Measurements from ENCODE around the gene MEF2C. TPM values are rescaled to one million over a fixed set of nuclear protein-coding genes. Genes with fewer than 3 reads are reported as not detected.

Gene MEF2C
- total RNA-seq, 1 experiment from 2014 or later, result 171 TPM

DNA sequence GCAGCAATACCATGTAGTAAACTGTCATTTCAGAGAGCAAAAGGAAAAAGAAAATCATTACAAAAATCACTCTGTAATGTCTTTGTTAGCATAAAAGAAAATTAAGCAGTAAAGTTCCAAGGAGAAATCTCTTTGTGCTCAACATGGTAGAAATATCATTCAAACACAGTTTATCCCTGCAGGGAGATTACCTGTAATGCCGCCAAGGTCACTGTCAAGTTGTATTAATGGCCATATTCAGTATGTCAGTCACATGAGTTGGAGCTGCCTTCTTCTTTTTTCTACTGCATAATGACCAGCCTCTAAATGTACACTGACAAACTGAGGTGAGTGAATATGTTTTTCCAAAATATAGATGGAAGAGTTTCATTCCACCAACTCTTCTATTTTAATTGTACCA, 36.5 kb downstream of the MEF2C start:
- peaks cover 76% of the 10 kb centered on the region for H3K4me1 ChIP-seq (ENCODE audit: low read length)
- no peaks in the 10 kb centered on the region for H3K9me3 ChIP-seq (ENCODE audit: low read length)
- H3K27me3 ChIP-seq (ENCODE audit: low read length), result no peaks in the 10 kb centered on the region
- H3K27ac ChIP-seq (ENCODE audit: low read length), result peak overlapping the region; percentile 61
- H3K36me3 ChIP-seq (ENCODE audit: insufficient read depth, low read length), result no peaks in the 10 kb centered on the region; the same call in 1 of the 2 replicates
- no peaks in the 10 kb centered on the region for H4K20me1 ChIP-seq (ENCODE audit: insufficient read depth, low read depth, low read length)
- H3K4me3 ChIP-seq (ENCODE audit: low read length), result no peak overlapping the region
- H3K9ac ChIP-seq (ENCODE audit: low read length), result no peak overlapping the region
- DNase-seq, result no peak
- peaks cover 94% of the 10 kb centered on the region for H3K79me2 ChIP-seq (ENCODE audit: low read length)
- H3K4me2 ChIP-seq (ENCODE audit: low read depth, low read length, poor library complexity, severe bottlenecking), result peak overlapping the region; percentile 58
- no peaks in the 10 kb centered on the region for H3K9me2 ChIP-seq (replicated peaks; ENCODE audit: insufficient read depth, low read length)
- no peak overlapping the region for H2AFZ ChIP-seq (ENCODE audit: low read length)

GRCh38 chr5:88845081-88845697, 37.8 kb downstream of the MEF2C start:
- Histone ChIP-seq H3K79me2 (ENCODE audit: low read length) (peaks cover 94% of the 10 kb centered on the region), H3K9me3 (ENCODE audit: low read length) (no peaks in the 10 kb centered on the region), H3K27me3 (ENCODE audit: low read length) (no peaks in the 10 kb centered on the region), H4K20me1 (ENCODE audit: insufficient read depth, low read depth, low read length) (no peaks in the 10 kb centered on the region), H3K36me3 (ENCODE audit: insufficient read depth, low read length) (no peaks in the 10 kb centered on the region; the same call in 1 of the 2 replicates), H3K4me3 (ENCODE audit: low read length) (0 out of 2 replicates have a peak overlapping the region, but pooled peaks have one; percentile 8), H3K4me1 (ENCODE audit: low read length) (peaks cover 82% of the 10 kb centered on the region), H3K4me2 (ENCODE audit: low read depth, low read length, poor library complexity, severe bottlenecking) (no peak overlapping the region), H3K27ac (ENCODE audit: low read length) (0 out of 2 replicates have a peak overlapping the region, but pooled peaks have one; percentile 15), H2AFZ (ENCODE audit: low read length) (no peak overlapping the region), H3K9ac (ENCODE audit: low read length) (no peak overlapping the region), H3K9me2 (replicated peaks; ENCODE audit: insufficient read depth, low read length) (no peaks in the 10 kb centered on the region)
- DNase-seq, result no peak

- Histone ChIP-seq H3K9me3 (ENCODE audit: low read length) (no peaks in the 10 kb centered on the region), H2AFZ (ENCODE audit: low read length) (no peak overlapping the region), H3K27me3 (ENCODE audit: low read length) (no peaks in the 10 kb centered on the region), H3K4me1 (ENCODE audit: low read length) (peaks cover 96% of the 10 kb centered on the region), H3K9ac (ENCODE audit: low read length) (no peak overlapping the region), H3K9me2 (replicated peaks; ENCODE audit: insufficient read depth, low read length) (no peaks in the 10 kb centered on the region), H3K27ac (ENCODE audit: low read length) (peak overlapping the region; percentile 65), H3K4me2 (ENCODE audit: low read depth, low read length, poor library complexity, severe bottlenecking) (peak overlapping the region; percentile 53), H3K79me2 (ENCODE audit: low read length) (peaks cover 96% of the 10 kb centered on the region), H3K36me3 (ENCODE audit: insufficient read depth, low read length) (no peaks in the 10 kb centered on the region), H4K20me1 (ENCODE audit: insufficient read depth, low read depth, low read length) (no peaks in the 10 kb centered on the region), H3K4me3 (ENCODE audit: low read length) (no peak overlapping the region)
- peak; percentile 67 for DNase-seq
These were observed 40.2 kb downstream of the MEF2C start for GRCh38 chr5:88842784-88843183.

GRCh38 chr5:88841212-88841611, 41.8 kb downstream of the MEF2C start:
- peaks cover 96% of the 10 kb centered on the region for H3K4me1 ChIP-seq (ENCODE audit: low read length)
- no peak for DNase-seq
- no peaks in the 10 kb centered on the region for H4K20me1 ChIP-seq (ENCODE audit: insufficient read depth, low read depth, low read length)
- H3K27me3 ChIP-seq (ENCODE audit: low read length), result no peaks in the 10 kb centered on the region
- H3K4me3 ChIP-seq (ENCODE audit: low read length), result no peak overlapping the region
- H3K79me2 ChIP-seq (ENCODE audit: low read length), result peaks cover 96% of the 10 kb centered on the region
- no peaks in the 10 kb centered on the region for H3K9me2 ChIP-seq (replicated peaks; ENCODE audit: insufficient read depth, low read length)
- no peak overlapping the region for H2AFZ ChIP-seq (ENCODE audit: low read length)
- peak overlapping the region; percentile 10; the same call in 1 of the 2 replicates for H3K9ac ChIP-seq (ENCODE audit: low read length)
- H3K36me3 ChIP-seq (ENCODE audit: insufficient read depth, low read length), result peaks cover 4% of the 10 kb centered on the region; the same call in 1 of the 2 replicates
- H3K27ac ChIP-seq (ENCODE audit: low read length), result peak overlapping the region; percentile 65
- no peaks in the 10 kb centered on the region for H3K9me3 ChIP-seq (ENCODE audit: low read length)
- H3K4me2 ChIP-seq (ENCODE audit: low read depth, low read length, poor library complexity, severe bottlenecking), result peak overlapping the region; percentile 53

DNA sequence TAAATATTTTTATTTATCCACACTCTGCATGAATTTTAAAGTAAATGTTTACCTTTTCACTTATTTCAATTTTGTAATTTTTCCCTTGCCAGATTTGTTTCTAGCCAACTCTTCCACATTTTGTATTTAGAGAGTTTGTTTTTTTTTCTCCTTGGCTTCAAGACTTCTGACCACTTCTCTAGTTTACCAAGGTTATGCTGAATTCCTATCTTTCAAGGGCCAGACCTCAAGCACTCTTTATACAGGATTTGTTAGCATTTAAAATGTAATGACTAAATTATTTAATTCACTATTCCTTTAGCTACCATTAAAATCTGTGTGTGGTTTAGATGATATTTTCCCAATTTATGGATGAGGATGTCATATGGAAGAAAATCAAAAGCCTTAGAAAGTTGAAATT, 42.5 kb downstream of the MEF2C start:
- H3K27ac ChIP-seq (ENCODE audit: low read length), result peak overlapping the region; percentile 65

DNA sequence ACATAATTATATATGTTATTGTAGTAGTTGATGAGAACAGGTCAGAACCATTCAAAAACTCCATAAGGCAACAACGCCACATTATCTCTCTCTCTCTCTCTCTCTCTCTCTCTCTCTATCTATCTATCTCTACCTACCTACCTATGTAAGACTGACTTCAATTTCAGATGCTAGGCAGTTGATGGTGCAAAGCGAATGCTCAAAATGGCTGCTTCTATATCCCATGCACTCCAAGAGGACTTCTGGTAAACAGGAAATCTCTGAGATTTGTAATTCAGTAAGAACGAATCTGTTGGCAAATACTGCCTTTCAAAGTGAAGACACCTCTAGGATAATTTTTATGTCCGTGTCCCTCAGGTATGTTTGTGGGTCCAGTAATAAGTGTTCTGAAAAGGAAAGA, 43.7 kb downstream of the MEF2C start:
- peak; percentile 68 for DNase-seq

More for the DNA sequence above, 42.5 kb downstream of the MEF2C start:
- no peak for DNase-seq
- no peaks in the 10 kb centered on the region for H3K27me3 ChIP-seq (ENCODE audit: low read length)
- no peaks in the 10 kb centered on the region for H3K9me3 ChIP-seq (ENCODE audit: low read length)
- H3K4me3 ChIP-seq (ENCODE audit: low read length), result no peak overlapping the region
- H3K36me3 ChIP-seq (ENCODE audit: insufficient read depth, low read length), result peaks cover 5% of the 10 kb centered on the region; the same call in 1 of the 2 replicates
- peaks cover 96% of the 10 kb centered on the region for H3K79me2 ChIP-seq (ENCODE audit: low read length)
- H3K4me2 ChIP-seq (ENCODE audit: low read depth, low read length, poor library complexity, severe bottlenecking), result peak overlapping the region; percentile 53
- H3K9me2 ChIP-seq (replicated peaks; ENCODE audit: insufficient read depth, low read length), result no peaks in the 10 kb centered on the region
- H3K9ac ChIP-seq (ENCODE audit: low read length), result no peak overlapping the region
- H4K20me1 ChIP-seq (ENCODE audit: insufficient read depth, low read depth, low read length), result no peaks in the 10 kb centered on the region
- H3K4me1 ChIP-seq (ENCODE audit: low read length), result peaks cover 94% of the 10 kb centered on the region
- H2AFZ ChIP-seq (ENCODE audit: low read length), result no peak overlapping the region

DNA sequence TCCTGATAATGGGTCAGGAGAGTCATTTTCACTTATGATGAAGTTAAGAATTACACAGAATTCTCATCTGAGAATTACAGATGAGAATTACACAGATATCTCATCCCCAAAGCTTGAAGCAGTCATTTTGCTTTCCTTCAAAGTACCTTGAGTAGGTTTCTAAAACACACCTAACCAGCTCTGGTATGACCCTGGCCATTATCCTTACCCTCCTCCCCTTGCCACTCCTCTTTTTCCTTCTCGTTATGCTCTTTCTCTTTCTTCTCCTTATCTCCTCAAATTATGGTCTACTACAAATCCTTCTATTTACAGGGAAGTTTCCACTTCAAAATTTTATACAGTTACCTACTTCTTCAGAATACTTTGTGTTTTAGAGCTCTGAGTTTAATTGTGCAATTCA, 44.5 kb downstream of the MEF2C start:
- DNase-seq, result no peak
- Histone ChIP-seq H2AFZ (ENCODE audit: low read length) (0 out of 2 replicates have a peak overlapping the region, but pooled peaks have one; percentile 21), H3K9me3 (ENCODE audit: low read length) (no peaks in the 10 kb centered on the region), H3K4me2 (ENCODE audit: low read depth, low read length, poor library complexity, severe bottlenecking) (peak overlapping the region; percentile 53), H3K79me2 (ENCODE audit: low read length) (peaks cover 96% of the 10 kb centered on the region), H4K20me1 (ENCODE audit: insufficient read depth, low read depth, low read length) (no peaks in the 10 kb centered on the region), H3K27me3 (ENCODE audit: low read length) (no peaks in the 10 kb centered on the region), H3K36me3 (ENCODE audit: insufficient read depth, low read length) (peaks cover 5% of the 10 kb centered on the region; the same call in 1 of the 2 replicates), H3K4me1 (ENCODE audit: low read length) (peaks cover 94% of the 10 kb centered on the region), H3K9ac (ENCODE audit: low read length) (peak overlapping the region; percentile 3; the same call in 1 of the 2 replicates), H3K4me3 (ENCODE audit: low read length) (no peak overlapping the region), H3K9me2 (replicated peaks; ENCODE audit: insufficient read depth, low read length) (no peaks in the 10 kb centered on the region), H3K27ac (ENCODE audit: low read length) (peak overlapping the region; percentile 65)

More for the DNA sequence above, 43.7 kb downstream of the MEF2C start:
- no peak overlapping the region for H2AFZ ChIP-seq (ENCODE audit: low read length)
- H3K27ac ChIP-seq (ENCODE audit: low read length), result peak overlapping the region; percentile 65
- H3K4me3 ChIP-seq (ENCODE audit: low read length), result no peak overlapping the region
- no peak overlapping the region for H3K9ac ChIP-seq (ENCODE audit: low read length)
- no peaks in the 10 kb centered on the region for H3K9me3 ChIP-seq (ENCODE audit: low read length)
- H3K9me2 ChIP-seq (replicated peaks; ENCODE audit: insufficient read depth, low read length), result no peaks in the 10 kb centered on the region
- peak overlapping the region; percentile 53 for H3K4me2 ChIP-seq (ENCODE audit: low read depth, low read length, poor library complexity, severe bottlenecking)
- peaks cover 96% of the 10 kb centered on the region for H3K79me2 ChIP-seq (ENCODE audit: low read length)
- peaks cover 94% of the 10 kb centered on the region for H3K4me1 ChIP-seq (ENCODE audit: low read length)
- H3K36me3 ChIP-seq (ENCODE audit: insufficient read depth, low read length), result peaks cover 5% of the 10 kb centered on the region; the same call in 1 of the 2 replicates
- H3K27me3 ChIP-seq (ENCODE audit: low read length), result no peaks in the 10 kb centered on the region
- H4K20me1 ChIP-seq (ENCODE audit: insufficient read depth, low read depth, low read length), result no peaks in the 10 kb centered on the region

DNA sequence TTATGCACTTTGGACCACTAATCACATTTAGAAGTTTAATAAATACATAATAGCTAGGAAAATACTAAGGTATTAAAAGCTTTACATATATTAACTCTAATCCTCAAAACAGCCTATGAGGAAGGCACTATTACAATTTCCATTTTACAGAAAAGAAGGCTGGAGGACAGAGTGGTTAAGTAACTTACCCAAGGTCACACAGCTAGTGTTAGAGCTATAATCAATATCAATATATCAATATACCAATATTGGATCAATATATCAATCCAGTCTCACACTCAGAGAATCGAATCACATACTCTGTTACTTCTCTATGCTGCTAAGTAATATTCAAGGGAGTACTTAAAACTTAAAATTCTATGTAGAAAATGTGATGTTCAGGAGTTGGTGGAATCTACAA, 45.2 kb downstream of the MEF2C start:
- Histone ChIP-seq H3K27me3 (ENCODE audit: low read length) (no peaks in the 10 kb centered on the region), H2AFZ (ENCODE audit: low read length) (no peak overlapping the region), H3K79me2 (ENCODE audit: low read length) (peaks cover 96% of the 10 kb centered on the region), H3K4me2 (ENCODE audit: low read depth, low read length, poor library complexity, severe bottlenecking) (no peak overlapping the region), H3K9me2 (replicated peaks; ENCODE audit: insufficient read depth, low read length) (no peaks in the 10 kb centered on the region), H3K27ac (ENCODE audit: low read length) (peak overlapping the region; percentile 65; the same call in 1 of the 2 replicates), H3K4me1 (ENCODE audit: low read length) (peaks cover 94% of the 10 kb centered on the region), H3K36me3 (ENCODE audit: insufficient read depth, low read length) (peaks cover 5% of the 10 kb centered on the region; the same call in 1 of the 2 replicates), H3K9ac (ENCODE audit: low read length) (no peak overlapping the region), H3K4me3 (ENCODE audit: low read length) (no peak overlapping the region), H3K9me3 (ENCODE audit: low read length) (no peaks in the 10 kb centered on the region), H4K20me1 (ENCODE audit: insufficient read depth, low read depth, low read length) (no peaks in the 10 kb centered on the region)
- DNase-seq, result no peak
